Stomach (tissue), 9 donors: ENCODE measurements around the gene MTX1. TPM values are rescaled to one million over a fixed set of nuclear protein-coding genes. Genes with fewer than 3 reads are reported as not detected.
A peak's percentile ranks its signal among the peaks of the same experiment; 100 is the strongest.
"Not testable (repeated sequence)": the region's sequence is repeated elsewhere in the genome, so short reads cannot be mapped to it uniquely, and the experiment has no call there.

Experiments
- DNase-seq, 2 donors: peaks; one replicate each; pipeline versions ENCODE4 v3.0.0 to v3.0.0-alpha.2; 2013 to 2019
- H3K27ac ChIP-seq, 5 donors: fragments of 200-600 bp in 4 of 5; sonication (generic) in 4 of 5; one replicate each; pipeline ENCODE4 v1.5.1; 2013 to 2019; ENCODE audit warnings: mild to moderate bottlenecking in 1 of 5, moderate library complexity in 1 of 5
- H3K27me3 ChIP-seq, 3 donors: fragments of 200-600 bp; sonication (generic); one replicate each; pipeline ENCODE4 v1.5.1; 2017 to 2019; ENCODE audit warnings: mixed run types in 1 of 3
- H3K36me3 ChIP-seq, 4 donors: fragments of 200-600 bp; sonication (generic); 1 replicate in 3 of 4; 2 replicates in 1 of 4; pipeline ENCODE4 v1.5.1; 2016 to 2019
- H3K4me1 ChIP-seq, 4 donors: fragments of 200-600 bp; sonication (generic); one replicate each; pipeline ENCODE4 v1.5.1; 2016 to 2019
- H3K4me3 ChIP-seq, 4 donors: fragments of 200-600 bp; sonication (generic) in 3 of 4; one replicate each; pipeline ENCODE4 v1.5.1; 2016 to 2019; ENCODE audit warnings: mild to moderate bottlenecking in 1 of 4
- H3K9me3 ChIP-seq, 4 donors: fragments of 200-600 bp; sonication (generic); one replicate each; pipeline ENCODE4 v1.5.1; 2016 to 2019
- EP300 ChIP-seq: sonication (generic); formaldehyde crosslinking; IDR thresholded peaks from one replicate; pipeline ENCODE4 v1.6.1; 2017; ENCODE audit warnings: antibody characterized with exemption
- POLR2A ChIP-seq, 4 donors: fragments of 450-650 bp; IDR thresholded peaks; one replicate each; pipeline ENCODE4 v1.6.1; 2016; ENCODE audit warnings: antibody characterized with exemption in 4 of 4, control low read depth in 2 of 4, mild to moderate bottlenecking in 1 of 4, moderate library complexity in 1 of 4
- POLR2AphosphoS5 ChIP-seq, 3 donors: sonication (generic); formaldehyde crosslinking; IDR thresholded peaks; one replicate each; pipeline ENCODE4 v1.6.1; 2016; ENCODE audit warnings: antibody characterized with exemption in 3 of 3
- WGBS, 5 donors: extraction: QIAGEN DNeasy Blood & Tissue Kit in 3 of 5; methylation state at CpG; one replicate each; pipeline versions ENCODE4 v1.1.5 to v1.1.7; 2013 to 2018; 5-methylcytosine and 5-hydroxymethylcytosine counted together
- intact Hi-C: fragments of 100-400 bp; cut with DNase I; formaldehyde crosslinking; loops from one replicate; pipeline ENCODE4 v1.15.1; 2023; ENCODE audit warnings: low total_unique reads
- polyA plus RNA-seq, 3 donors: library from polyadenylated mRNA; stranded (reverse); fragments of 200-250 nt; gene quantifications; one replicate each; pipeline ENCODE4 v1.2.3, GENCODE V29; 2013
- total RNA-seq, 5 donors: library from RNA; depleted of rRNA; stranded (reverse); fragments of >200 nt; gene quantifications; one replicate each; pipeline versions ENCODE4 v1.1.0 to v1.2.3, GENCODE V29; 2014 to 2016
- TF ChIP-seq, protein P1 (sequence below), 7 experiments: fragments of 450-650 bp in 4 of 7; fragments of 200-600 bp in 3 of 7; sonication (generic) in 3 of 7; IDR thresholded peaks; one replicate each; pipeline ENCODE4 v1.5.1; 2016 to 2019; ENCODE audit warnings: antibody characterized with exemption in 7 of 7, control low read depth in 2 of 7, mild to moderate bottlenecking in 1 of 7
- donor health status: healthy with polysubstance abuse.
- donor health status: Bipolar disorder and iron deficiency.
- donor health status: healthy.

Gene MTX1
- total and polyA plus RNA-seq, 8 donors = 1.2 to 71.1 (median 36.9) TPM

DNA sequence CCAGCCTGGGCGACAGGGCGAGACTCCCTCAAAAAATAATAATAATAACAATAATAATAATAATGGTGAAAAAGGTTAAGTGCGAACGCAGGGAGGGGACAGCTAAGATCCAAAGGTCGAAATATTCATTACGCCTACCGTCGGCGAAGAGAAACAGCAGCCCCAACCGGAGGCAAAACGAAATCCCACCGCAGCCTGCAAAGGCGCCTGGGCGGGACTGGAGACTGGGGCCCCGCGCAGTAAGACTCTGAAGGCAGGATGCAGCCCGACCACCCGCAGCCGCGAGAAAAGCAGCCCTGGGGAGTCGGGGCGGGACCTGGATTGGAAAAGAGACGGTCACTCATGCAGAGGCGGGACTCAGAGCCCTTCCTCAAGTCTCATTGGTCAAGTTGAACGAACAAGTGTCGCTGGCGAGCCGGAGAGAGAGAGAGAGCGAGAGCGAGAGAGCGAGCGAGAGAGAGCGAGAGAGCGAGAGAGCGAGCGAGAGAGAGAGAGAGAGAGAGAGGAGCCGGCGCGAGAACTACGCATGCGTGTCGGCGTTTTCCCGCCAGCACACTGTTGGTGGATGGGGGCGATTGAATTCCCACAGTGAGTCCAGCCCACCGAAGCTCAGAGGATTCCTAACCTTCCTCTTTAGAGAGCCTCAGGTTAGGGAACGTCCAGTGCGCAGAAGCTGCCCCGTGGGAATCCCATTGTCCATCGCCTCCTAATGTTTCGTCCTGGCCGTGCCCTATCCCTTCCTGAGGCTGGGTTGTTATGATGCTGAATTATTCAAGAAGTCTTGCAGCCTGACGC lies 36.1 kb downstream of the MTX1 start:
- Histone ChIP-seq H3K27ac (peak overlapping the region; percentile 91 to 95 (median 94)), H3K4me3 (peak overlapping the region; percentile 57 to 75 (median 60)), H3K36me3 (peaks cover 10 to 28% (median 22%) of the 10 kb centered on the region in 4 donors), H3K9me3 (no peaks in the 10 kb centered on the region), H3K27me3 (no peaks in the 10 kb centered on the region), H3K4me1 (peaks cover 30 to 52% (median 46%) of the 10 kb centered on the region in 4 donors)
- TF ChIP-seq, protein P1, sequence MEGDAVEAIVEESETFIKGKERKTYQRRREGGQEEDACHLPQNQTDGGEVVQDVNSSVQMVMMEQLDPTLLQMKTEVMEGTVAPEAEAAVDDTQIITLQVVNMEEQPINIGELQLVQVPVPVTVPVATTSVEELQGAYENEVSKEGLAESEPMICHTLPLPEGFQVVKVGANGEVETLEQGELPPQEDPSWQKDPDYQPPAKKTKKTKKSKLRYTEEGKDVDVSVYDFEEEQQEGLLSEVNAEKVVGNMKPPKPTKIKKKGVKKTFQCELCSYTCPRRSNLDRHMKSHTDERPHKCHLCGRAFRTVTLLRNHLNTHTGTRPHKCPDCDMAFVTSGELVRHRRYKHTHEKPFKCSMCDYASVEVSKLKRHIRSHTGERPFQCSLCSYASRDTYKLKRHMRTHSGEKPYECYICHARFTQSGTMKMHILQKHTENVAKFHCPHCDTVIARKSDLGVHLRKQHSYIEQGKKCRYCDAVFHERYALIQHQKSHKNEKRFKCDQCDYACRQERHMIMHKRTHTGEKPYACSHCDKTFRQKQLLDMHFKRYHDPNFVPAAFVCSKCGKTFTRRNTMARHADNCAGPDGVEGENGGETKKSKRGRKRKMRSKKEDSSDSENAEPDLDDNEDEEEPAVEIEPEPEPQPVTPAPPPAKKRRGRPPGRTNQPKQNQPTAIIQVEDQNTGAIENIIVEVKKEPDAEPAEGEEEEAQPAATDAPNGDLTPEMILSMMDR (IDR thresholded peaks at IDR 0.05) = peak in 5 of 7 experiments; percentile 49 to 96 (median 84)
- TF ChIP-seq POLR2A (IDR thresholded peaks at IDR 0.05) (peak in 2 of 4 donors; percentile 76 to 80), POLR2AphosphoS5 (IDR thresholded peaks at IDR 0.05) (peak; percentile 75 to 97 (median 75)), EP300 (no peak)
- 0 to 1% (median 0%) methylated on average over 51 to 53 of the region's 53 CpGs for WGBS, 5 donors
- peak; percentile 97 to 99 for DNase-seq
- intact Hi-C loops = no loop called here

DNA sequence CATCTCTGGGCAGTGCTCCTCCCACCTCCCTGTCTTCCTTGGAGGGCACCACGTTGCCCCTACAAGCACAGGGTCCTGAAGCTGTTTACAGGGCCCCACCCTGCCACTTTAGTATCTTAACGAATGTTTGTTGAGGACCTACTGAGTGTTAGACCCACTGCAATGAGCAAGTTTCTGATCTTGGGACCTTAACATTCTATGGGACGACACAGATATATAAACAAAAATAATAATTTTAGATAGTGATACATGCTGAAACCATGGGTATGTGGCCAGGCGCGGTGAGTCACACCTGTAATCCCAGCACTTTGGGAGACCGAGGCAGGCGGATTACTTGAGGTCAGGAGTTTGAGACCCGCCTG lies 36.6 kb downstream of the MTX1 start:
- intact Hi-C loops = no loop called here
- TF ChIP-seq, protein P1 (IDR thresholded peaks at IDR 0.05) = no peak
- TF ChIP-seq POLR2A (IDR thresholded peaks at IDR 0.05) = no peak
- no peak for TF ChIP-seq POLR2AphosphoS5 (IDR thresholded peaks at IDR 0.05)
- WGBS, 5 donors = 55 to 58% (median 57%) methylated on average over 8 of the region's 8 CpGs

DNA sequence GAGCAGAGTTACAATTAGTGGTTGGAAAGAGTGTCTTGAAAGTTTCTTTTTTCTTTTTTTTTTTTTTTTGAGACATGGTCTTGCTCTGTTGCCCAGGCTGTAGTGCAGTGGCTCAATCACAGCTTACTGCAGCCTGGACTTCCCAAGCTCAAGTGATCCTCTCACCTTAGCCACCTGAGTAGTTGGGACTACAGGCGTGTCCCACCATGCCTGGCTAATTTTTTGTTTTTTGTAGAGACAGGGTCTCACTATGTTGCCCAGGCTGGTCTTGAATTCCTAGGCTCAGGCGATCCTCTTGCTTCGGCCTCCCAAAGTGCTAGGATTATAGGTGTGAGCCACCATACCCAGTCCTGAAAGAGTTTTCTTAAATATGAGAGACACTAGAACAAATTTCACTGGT lies 38.3 kb downstream of the MTX1 start:
- intact Hi-C loops, H3K9me3 ChIP-seq, H3K27me3 ChIP-seq, H3K27ac ChIP-seq, H3K4me3 ChIP-seq, DNase-seq: not testable (repeated sequence)
- peaks cover 27 to 45% (median 39%) of the 10 kb centered on the region in 4 donors for H3K4me1 ChIP-seq
- 90 to 97% (median 96%) methylated on average over 3 of the region's 3 CpGs for WGBS, 5 donors
- H3K36me3 ChIP-seq = peaks cover 10 to 24% (median 20%) of the 10 kb centered on the region in 4 donors

More for the DNA sequence above, 36.6 kb downstream of the MTX1 start:
- Histone ChIP-seq H3K27ac (peak overlapping the region; percentile 91 to 95 (median 94)), H3K4me1 (peaks cover 31 to 49% (median 43%) of the 10 kb centered on the region in 4 donors), H3K4me3 (peak overlapping the region; percentile 57 to 75 (median 60)), H3K36me3 (peaks cover 10 to 24% (median 20%) of the 10 kb centered on the region in 4 donors), H3K27me3 (no peaks in the 10 kb centered on the region), H3K9me3 (no peaks in the 10 kb centered on the region)
- DNase-seq = no peak

DNA sequence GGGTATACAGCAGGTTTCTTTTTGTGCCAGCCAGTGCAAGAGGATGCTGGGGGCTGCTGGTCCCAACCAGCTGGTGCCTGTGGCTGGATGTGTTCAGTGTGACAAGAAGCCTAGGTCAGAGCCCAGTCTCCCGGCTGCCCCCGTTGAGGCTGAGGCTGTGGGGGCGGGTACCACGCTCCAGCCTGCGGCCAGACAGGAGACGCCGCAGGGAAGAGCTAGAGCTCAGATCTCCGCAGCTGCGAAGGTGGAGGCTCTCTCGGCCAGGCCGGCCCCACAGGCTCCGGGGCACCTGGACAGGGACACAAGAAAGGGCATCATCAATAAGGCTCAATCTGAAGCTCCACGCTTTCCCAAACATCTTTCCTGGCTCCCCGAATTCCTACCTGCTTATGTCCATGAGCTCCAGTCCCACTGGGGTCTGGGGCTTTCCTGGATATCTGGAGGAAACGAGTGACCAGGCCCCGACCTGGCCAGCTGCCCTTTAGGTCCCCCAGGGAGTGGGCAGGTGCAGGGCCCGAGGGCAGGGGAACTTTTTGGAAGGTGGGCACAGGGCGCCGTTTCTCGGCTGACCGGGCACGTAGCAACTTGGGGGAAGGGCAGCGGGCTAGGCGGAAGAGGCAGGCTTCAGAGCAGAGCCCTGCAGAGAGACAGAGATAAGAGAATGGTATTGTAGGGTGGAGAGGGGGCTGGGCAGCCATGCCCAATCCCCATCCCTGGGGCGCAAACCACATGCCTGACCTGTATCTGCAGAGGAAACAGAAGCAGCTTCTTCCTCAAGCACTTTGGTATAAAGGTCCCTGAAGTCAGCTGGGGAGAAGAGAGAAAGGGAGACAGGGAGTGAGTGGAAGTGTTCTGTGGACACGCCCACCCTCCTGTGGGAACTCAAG lies 39.4 kb downstream of the MTX1 start:
- DNase-seq = no peak
- H3K4me3 ChIP-seq = no peak overlapping the region
- H3K27me3 ChIP-seq = no peaks in the 10 kb centered on the region
- TF ChIP-seq POLR2AphosphoS5 (IDR thresholded peaks at IDR 0.05) (no peak), EP300 (no peak), POLR2A (IDR thresholded peaks at IDR 0.05) (no peak)
- TF ChIP-seq, protein P1 (IDR thresholded peaks at IDR 0.05) = no peak
- intact Hi-C loops = no loop called here
- no peaks in the 10 kb centered on the region for H3K9me3 ChIP-seq
- H3K4me1 ChIP-seq = peaks cover 26 to 35% (median 32%) of the 10 kb centered on the region in 4 donors
- H3K27ac ChIP-seq = no peak overlapping the region
- peaks cover 10 to 24% (median 20%) of the 10 kb centered on the region in 4 donors for H3K36me3 ChIP-seq
- WGBS, 5 donors = 88 to 95% (median 93%) methylated on average over 13 to 26 of the region's 26 CpGs
